Upper lobe of left lung (tissue), 6 donors: ENCODE results near the gene HSPA4L. TPM values are rescaled to one million over a fixed set of nuclear protein-coding genes. Genes with fewer than 3 reads are reported as not detected.

Source experiments
- ATAC-seq, 2 donors: fragments of 200-7000 bp; cut with Tn5 transposase; one replicate each; pipeline ENCODE4 v1.9.1; 2022; ENCODE audit warnings: mild to moderate bottlenecking in 2 of 2, moderate library complexity in 2 of 2; ENCODE audit not compliant: low FRiP score in 2 of 2
- DNase-seq, 2 donors: peaks; one replicate each; pipeline ENCODE4 v3.0.0-alpha.2; 2019 to 2020
- H3K27ac ChIP-seq, 4 donors: fragments of 200-600 bp; sonication (generic); one replicate each; pipeline ENCODE4 v1.5.1; 2016 to 2019
- H3K27me3 ChIP-seq, 4 donors: fragments of 200-600 bp; sonication (generic); one replicate each; pipeline ENCODE4 v1.5.1; 2017 to 2019
- H3K36me3 ChIP-seq, 4 donors: fragments of 200-600 bp; sonication (generic); one replicate each; pipeline ENCODE4 v1.5.1; 2016 to 2019
- H3K4me1 ChIP-seq, 4 donors: fragments of 200-600 bp; sonication (generic); one replicate each; pipeline ENCODE4 v1.5.1; 2018 to 2019
- H3K4me3 ChIP-seq, 4 donors: fragments of 200-600 bp; sonication (generic); one replicate each; pipeline ENCODE4 v1.5.1; 2017 to 2019; ENCODE audit warnings: mild to moderate bottlenecking in 2 of 4, moderate library complexity in 1 of 4
- H3K9me3 ChIP-seq, 4 donors: fragments of 200-600 bp; sonication (generic); one replicate each; pipeline ENCODE4 v1.5.1; 2018 to 2019
- CTCF ChIP-seq, 6 experiments: fragments of 450-650 bp in 4 of 6; fragments of 200-600 bp in 2 of 6; sonication (generic) in 2 of 6; IDR thresholded peaks; one replicate each; pipeline ENCODE4 v1.5.1; 2016 to 2019; ENCODE audit warnings: antibody characterized with exemption in 6 of 6
- EP300 ChIP-seq, 4 donors: sonication (generic); formaldehyde crosslinking; IDR thresholded peaks; one replicate each; pipeline ENCODE4 v1.5.1; 2017; ENCODE audit warnings: antibody characterized with exemption in 4 of 4, control low read depth in 2 of 4
- POLR2A ChIP-seq, 4 donors: fragments of 450-650 bp; IDR thresholded peaks; one replicate each; pipeline ENCODE4 v1.5.1; 2016 to 2017; ENCODE audit warnings: antibody characterized with exemption in 4 of 4, mild to moderate bottlenecking in 2 of 4
- POLR2AphosphoS5 ChIP-seq, 2 donors: sonication (generic); formaldehyde crosslinking; IDR thresholded peaks; one replicate each; pipeline ENCODE4 v1.5.1; 2017; ENCODE audit warnings: antibody characterized with exemption in 2 of 2
- WGBS, 2 donors: methylation state at CpG; one replicate each; pipeline ENCODE4 v1.1.5; 2017 to 2018; 5-methylcytosine and 5-hydroxymethylcytosine counted together
- total RNA-seq, 6 donors: library from RNA; depleted of rRNA in 4 of 6; stranded (reverse); fragments of >200 nt in 4 of 6; gene quantifications; one replicate each; pipeline versions ENCODE4 v1.1.0 to v1.2.1, GENCODE V29; 2016 to 2021
- donor health status: DM: no; HTN: no; CAD: no; lungs with moderate emphysema.
- donor health status: DM: no; HTN: yes; CAD: no; lungs with severe emphysema.

HSPA4L gene
- total RNA-seq, 6 donors from 2014 or later, result 1.3 to 7.7 (median 2.5) TPM

GRCh38 chr4:127828121-127828520, 46.0 kb downstream of the HSPA4L start:
- ATAC-seq (no peak), DNase-seq (no peak)
- Histone ChIP-seq H3K27ac (no peak overlapping the region), H3K9me3 (no peaks in the 10 kb centered on the region), H3K36me3 (no peaks in the 10 kb centered on the region), H3K4me3 (no peak overlapping the region), H3K27me3 (no peaks in the 10 kb centered on the region), H3K4me1 (no peaks in the 10 kb centered on the region)
- no peak for TF ChIP-seq CTCF (IDR thresholded peaks at IDR 0.05)
- TF ChIP-seq EP300 (IDR thresholded peaks at IDR 0.05), result no peak
- TF ChIP-seq POLR2AphosphoS5 (IDR thresholded peaks at IDR 0.05), result no peak
- no peak for TF ChIP-seq POLR2A (IDR thresholded peaks at IDR 0.05)
- WGBS, 2 donors, result 92 to 98% methylated on average over 2 of the region's 2 CpGs

GRCh38 chr4:127829014-127829413, 46.9 kb downstream of the HSPA4L start:
- H3K27me3 ChIP-seq, result no peaks in the 10 kb centered on the region
- no peak for TF ChIP-seq CTCF (IDR thresholded peaks at IDR 0.05)
- no peak for TF ChIP-seq POLR2A (IDR thresholded peaks at IDR 0.05)
- TF ChIP-seq POLR2AphosphoS5 (IDR thresholded peaks at IDR 0.05), result no peak
- ATAC-seq (no peak), DNase-seq (no peak)
- no peak overlapping the region for H3K4me3 ChIP-seq
- H3K36me3 ChIP-seq, result no peaks in the 10 kb centered on the region
- no peaks in the 10 kb centered on the region for H3K9me3 ChIP-seq
- no peaks in the 10 kb centered on the region for H3K4me1 ChIP-seq
- no peak overlapping the region for H3K27ac ChIP-seq

GRCh38 chr4:127832585-127832984, 50.5 kb downstream of the HSPA4L start:
- WGBS, 2 donors, result 87 to 92% methylated on average over 4 of the region's 4 CpGs
- Histone ChIP-seq H3K27ac (no peak overlapping the region), H3K4me1 (no peaks in the 10 kb centered on the region), H3K4me3 (no peak overlapping the region), H3K9me3 (no peaks in the 10 kb centered on the region), H3K36me3 (no peaks in the 10 kb centered on the region), H3K27me3 (no peaks in the 10 kb centered on the region)
- no peak for ATAC-seq
- no peak for DNase-seq
- TF ChIP-seq EP300 (IDR thresholded peaks at IDR 0.05) (no peak), CTCF (IDR thresholded peaks at IDR 0.05) (no peak), POLR2AphosphoS5 (IDR thresholded peaks at IDR 0.05) (no peak), POLR2A (IDR thresholded peaks at IDR 0.05) (no peak)

GRCh38 chr4:127843704-127844600, 61.8 kb downstream of the HSPA4L start:
- H3K27me3 ChIP-seq, result no peaks in the 10 kb centered on the region
- H3K4me3 ChIP-seq, result no peak overlapping the region
- H3K9me3 ChIP-seq, result peaks cover 0 to 12% (median 9%) of the 10 kb centered on the region in 4 donors
- H3K4me1 ChIP-seq, result no peaks in the 10 kb centered on the region
- no peak overlapping the region for H3K27ac ChIP-seq
- WGBS, 2 donors, result 91 to 93% methylated on average over 9 to 12 of the region's 12 CpGs
- no peaks in the 10 kb centered on the region for H3K36me3 ChIP-seq
- DNase-seq (no peak), ATAC-seq (no peak)
- no peak for TF ChIP-seq POLR2AphosphoS5 (IDR thresholded peaks at IDR 0.05)
- no peak for TF ChIP-seq EP300 (IDR thresholded peaks at IDR 0.05)
- no peak for TF ChIP-seq CTCF (IDR thresholded peaks at IDR 0.05)
- no peak for TF ChIP-seq POLR2A (IDR thresholded peaks at IDR 0.05)
